Measurements from ENCODE around the gene SFT2D2.

The SFT2D2 gene

DNA sequence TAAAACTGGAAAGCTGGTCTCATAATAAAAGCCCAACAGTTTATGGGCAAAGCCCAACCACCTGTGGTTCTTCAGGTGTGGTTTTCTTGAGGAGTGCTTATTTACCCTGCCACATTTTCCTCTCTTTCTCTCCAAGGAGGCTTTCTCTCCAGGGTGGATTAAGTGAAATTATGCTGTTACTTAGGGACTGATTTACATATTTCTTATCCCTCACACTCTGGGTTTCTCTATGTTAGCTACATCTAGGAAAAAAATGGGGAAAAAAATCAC is 59.7 kb downstream of the SFT2D2 start:
- Histone ChIP-seq H4K20me1 (ENCODE audit: insufficient read depth, low read length, poor library complexity, severe bottlenecking) (no peaks in the 10 kb centered on the region), H3K36me3 (ENCODE audit: insufficient read depth, low read length) (no peaks in the 10 kb centered on the region), H3F3A (ENCODE audit: low read depth) (no peaks in the 10 kb centered on the region), H3K4me1 (ENCODE audit: insufficient read depth, low read length, poor library complexity, severe bottlenecking) (peaks cover 19% of the 10 kb centered on the region), H3K79me2 (ENCODE audit: insufficient read depth, low read length) (no peaks in the 10 kb centered on the region; the same call in 1 of the 2 replicates), H3K9me2 (replicated peaks; ENCODE audit: low read depth, low read length) (no peaks in the 10 kb centered on the region), H3K27me3 (ENCODE audit: insufficient read depth, low read length, poor library complexity, severe bottlenecking) (no peaks in the 10 kb centered on the region), H3K9me3 (ENCODE audit: insufficient read depth, low read depth, low read length) (no peaks in the 10 kb centered on the region), H2AFZ (ENCODE audit: low read length) (no peak overlapping the region), H3K4me3 (ENCODE audit: low read length, poor library complexity, severe bottlenecking) (no peak overlapping the region), H3K4me2 (ENCODE audit: low read depth, low read length, poor library complexity, severe bottlenecking) (no peak overlapping the region), H3K9ac (ENCODE audit: low read depth, low read length, poor library complexity, severe bottlenecking) (no peak overlapping the region)
- TF ChIP-seq, protein P1, sequence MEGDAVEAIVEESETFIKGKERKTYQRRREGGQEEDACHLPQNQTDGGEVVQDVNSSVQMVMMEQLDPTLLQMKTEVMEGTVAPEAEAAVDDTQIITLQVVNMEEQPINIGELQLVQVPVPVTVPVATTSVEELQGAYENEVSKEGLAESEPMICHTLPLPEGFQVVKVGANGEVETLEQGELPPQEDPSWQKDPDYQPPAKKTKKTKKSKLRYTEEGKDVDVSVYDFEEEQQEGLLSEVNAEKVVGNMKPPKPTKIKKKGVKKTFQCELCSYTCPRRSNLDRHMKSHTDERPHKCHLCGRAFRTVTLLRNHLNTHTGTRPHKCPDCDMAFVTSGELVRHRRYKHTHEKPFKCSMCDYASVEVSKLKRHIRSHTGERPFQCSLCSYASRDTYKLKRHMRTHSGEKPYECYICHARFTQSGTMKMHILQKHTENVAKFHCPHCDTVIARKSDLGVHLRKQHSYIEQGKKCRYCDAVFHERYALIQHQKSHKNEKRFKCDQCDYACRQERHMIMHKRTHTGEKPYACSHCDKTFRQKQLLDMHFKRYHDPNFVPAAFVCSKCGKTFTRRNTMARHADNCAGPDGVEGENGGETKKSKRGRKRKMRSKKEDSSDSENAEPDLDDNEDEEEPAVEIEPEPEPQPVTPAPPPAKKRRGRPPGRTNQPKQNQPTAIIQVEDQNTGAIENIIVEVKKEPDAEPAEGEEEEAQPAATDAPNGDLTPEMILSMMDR (conservative IDR thresholded peaks at IDR 0.05; ENCODE audit: low read length): no peak
- TF ChIP-seq EZH2phosphoT487 (IDR thresholded peaks at IDR 0.05; ENCODE audit: borderline replicate concordance): no peak

GRCh38 chr1:168285971-168286927 is 60.4 kb downstream of the SFT2D2 start:
- no peaks in the 10 kb centered on the region for H4K20me1 ChIP-seq (ENCODE audit: insufficient read depth, low read length, poor library complexity, severe bottlenecking)
- TF ChIP-seq EZH2phosphoT487 (IDR thresholded peaks at IDR 0.05; ENCODE audit: borderline replicate concordance): no peak
- TF ChIP-seq, protein P1 (conservative IDR thresholded peaks at IDR 0.05; ENCODE audit: low read length): no peak
- no peaks in the 10 kb centered on the region for H3K36me3 ChIP-seq (ENCODE audit: insufficient read depth, low read length)
- H3K9me3 ChIP-seq (ENCODE audit: insufficient read depth, low read depth, low read length): no peaks in the 10 kb centered on the region
- H3K9me2 ChIP-seq (replicated peaks; ENCODE audit: low read depth, low read length): no peaks in the 10 kb centered on the region
- H3K4me3 ChIP-seq (ENCODE audit: low read length, poor library complexity, severe bottlenecking): no peak overlapping the region
- H3K9ac ChIP-seq (ENCODE audit: low read depth, low read length, poor library complexity, severe bottlenecking): no peak overlapping the region
- H3K79me2 ChIP-seq (ENCODE audit: insufficient read depth, low read length): no peaks in the 10 kb centered on the region; the same call in 1 of the 2 replicates
- H3F3A ChIP-seq (ENCODE audit: low read depth): no peaks in the 10 kb centered on the region
- no peak overlapping the region for H2AFZ ChIP-seq (ENCODE audit: low read length)
- H3K4me1 ChIP-seq (ENCODE audit: insufficient read depth, low read length, poor library complexity, severe bottlenecking): peaks cover 19% of the 10 kb centered on the region
- H3K4me2 ChIP-seq (ENCODE audit: low read depth, low read length, poor library complexity, severe bottlenecking): no peak overlapping the region
- H3K27me3 ChIP-seq (ENCODE audit: insufficient read depth, low read length, poor library complexity, severe bottlenecking): no peaks in the 10 kb centered on the region

GRCh38 chr1:168287237-168287664 is 61.4 kb downstream of the SFT2D2 start:
- H3K4me2 ChIP-seq (ENCODE audit: low read depth, low read length, poor library complexity, severe bottlenecking): no peak overlapping the region
- H3K79me2 ChIP-seq (ENCODE audit: insufficient read depth, low read length): no peaks in the 10 kb centered on the region; the same call in 1 of the 2 replicates

More at GRCh38 chr1:168287237-168287664, 61.4 kb downstream of the SFT2D2 start:
- no peak overlapping the region for H3K9ac ChIP-seq (ENCODE audit: low read depth, low read length, poor library complexity, severe bottlenecking)
- H3K36me3 ChIP-seq (ENCODE audit: insufficient read depth, low read length): no peaks in the 10 kb centered on the region
- H4K20me1 ChIP-seq (ENCODE audit: insufficient read depth, low read length, poor library complexity, severe bottlenecking): no peaks in the 10 kb centered on the region
- H3K4me3 ChIP-seq (ENCODE audit: low read length, poor library complexity, severe bottlenecking): no peak overlapping the region
- no peaks in the 10 kb centered on the region for H3K9me2 ChIP-seq (replicated peaks; ENCODE audit: low read depth, low read length)
- H2AFZ ChIP-seq (ENCODE audit: low read length): no peak overlapping the region
- no peak for TF ChIP-seq EZH2phosphoT487 (IDR thresholded peaks at IDR 0.05; ENCODE audit: borderline replicate concordance)
- TF ChIP-seq, protein P1 (conservative IDR thresholded peaks at IDR 0.05; ENCODE audit: low read length): no peak
- H3K4me1 ChIP-seq (ENCODE audit: insufficient read depth, low read length, poor library complexity, severe bottlenecking): peaks cover 19% of the 10 kb centered on the region
- no peaks in the 10 kb centered on the region for H3F3A ChIP-seq (ENCODE audit: low read depth)
- H3K9me3 ChIP-seq (ENCODE audit: insufficient read depth, low read depth, low read length): no peaks in the 10 kb centered on the region
- no peaks in the 10 kb centered on the region for H3K27me3 ChIP-seq (ENCODE audit: insufficient read depth, low read length, poor library complexity, severe bottlenecking)

All from Loucy (cell line).